ENCODE measurements around the gene ASCL5.

GRCh38 chr1:201104141-201104540 is 22.8 kb downstream of the ASCL5 start:
- TF ChIP-seq CTCF (IDR thresholded peaks at IDR 0.05) (no peak), POLR2A (IDR thresholded peaks at IDR 0.05) (no peak)

All from breast epithelium (tissue), 3 donors.